ENCODE measurements around the gene MYH14.

The MYH14 gene

DNA sequence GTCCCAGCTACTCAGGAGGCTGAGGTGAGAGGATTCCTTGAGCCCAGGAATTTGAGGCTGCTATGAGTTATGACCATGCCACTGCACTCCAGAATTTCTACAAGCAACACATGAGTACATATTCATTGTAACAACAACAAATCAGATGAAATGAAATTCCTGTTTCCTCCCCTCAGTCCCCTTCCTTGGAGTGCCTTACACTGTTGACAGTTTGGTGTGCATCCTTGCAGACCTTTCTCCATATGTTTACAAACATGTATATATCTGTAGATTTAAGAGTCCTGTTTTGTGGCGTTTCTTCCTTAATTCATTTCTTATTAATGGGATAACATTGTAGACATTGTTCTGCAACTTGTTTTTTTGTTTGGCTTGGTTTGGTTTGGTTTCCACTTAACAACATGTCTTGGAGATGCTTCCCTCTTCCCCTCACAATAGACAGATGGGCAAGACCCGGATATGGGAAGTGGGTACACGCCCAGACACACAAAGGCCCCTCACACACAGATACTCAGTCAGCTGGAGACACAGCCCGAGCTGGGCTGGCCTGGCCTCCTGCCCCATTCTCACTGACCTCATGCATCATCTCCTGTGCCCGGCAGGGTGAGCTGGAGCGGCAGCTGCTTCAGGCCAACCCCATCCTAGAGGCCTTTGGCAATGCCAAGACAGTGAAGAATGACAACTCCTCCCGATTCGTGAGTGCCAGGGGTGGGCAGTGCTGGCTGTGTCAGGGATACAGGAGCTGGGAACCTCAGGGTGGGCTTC, 21.7 kb downstream of the MYH14 start:
- TF ChIP-seq GATA3 (IDR thresholded peaks at IDR 0.05; ENCODE audit: low read depth, low read length) (no peak), GATA2 (IDR thresholded peaks at IDR 0.05; ENCODE audit: low read depth, low read length) (no peak)

DNA sequence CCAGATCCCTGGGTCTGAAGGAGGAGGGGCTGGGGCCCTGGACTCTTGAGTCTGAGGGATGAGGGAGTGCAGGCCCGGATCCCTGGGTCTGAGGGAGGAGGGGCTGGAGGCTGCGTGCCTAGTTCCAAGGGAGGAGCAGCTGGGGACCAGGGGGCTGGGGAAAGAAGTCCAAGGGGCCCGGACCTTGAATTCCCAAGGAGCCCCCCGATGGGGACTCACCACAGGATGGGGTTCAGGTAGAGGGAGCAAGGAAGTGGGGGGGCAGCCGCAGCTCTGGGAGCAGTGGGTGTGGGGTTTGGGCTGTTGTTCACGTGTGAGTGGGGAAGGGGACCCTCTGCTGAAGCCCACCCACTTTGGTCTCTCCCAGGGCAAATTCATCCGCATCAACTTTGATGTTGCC, 23.1 kb downstream of the MYH14 start:
- no peak for TF ChIP-seq GATA3 (IDR thresholded peaks at IDR 0.05; ENCODE audit: low read depth, low read length)
- TF ChIP-seq GATA2 (IDR thresholded peaks at IDR 0.05; ENCODE audit: low read depth, low read length) = no peak

DNA sequence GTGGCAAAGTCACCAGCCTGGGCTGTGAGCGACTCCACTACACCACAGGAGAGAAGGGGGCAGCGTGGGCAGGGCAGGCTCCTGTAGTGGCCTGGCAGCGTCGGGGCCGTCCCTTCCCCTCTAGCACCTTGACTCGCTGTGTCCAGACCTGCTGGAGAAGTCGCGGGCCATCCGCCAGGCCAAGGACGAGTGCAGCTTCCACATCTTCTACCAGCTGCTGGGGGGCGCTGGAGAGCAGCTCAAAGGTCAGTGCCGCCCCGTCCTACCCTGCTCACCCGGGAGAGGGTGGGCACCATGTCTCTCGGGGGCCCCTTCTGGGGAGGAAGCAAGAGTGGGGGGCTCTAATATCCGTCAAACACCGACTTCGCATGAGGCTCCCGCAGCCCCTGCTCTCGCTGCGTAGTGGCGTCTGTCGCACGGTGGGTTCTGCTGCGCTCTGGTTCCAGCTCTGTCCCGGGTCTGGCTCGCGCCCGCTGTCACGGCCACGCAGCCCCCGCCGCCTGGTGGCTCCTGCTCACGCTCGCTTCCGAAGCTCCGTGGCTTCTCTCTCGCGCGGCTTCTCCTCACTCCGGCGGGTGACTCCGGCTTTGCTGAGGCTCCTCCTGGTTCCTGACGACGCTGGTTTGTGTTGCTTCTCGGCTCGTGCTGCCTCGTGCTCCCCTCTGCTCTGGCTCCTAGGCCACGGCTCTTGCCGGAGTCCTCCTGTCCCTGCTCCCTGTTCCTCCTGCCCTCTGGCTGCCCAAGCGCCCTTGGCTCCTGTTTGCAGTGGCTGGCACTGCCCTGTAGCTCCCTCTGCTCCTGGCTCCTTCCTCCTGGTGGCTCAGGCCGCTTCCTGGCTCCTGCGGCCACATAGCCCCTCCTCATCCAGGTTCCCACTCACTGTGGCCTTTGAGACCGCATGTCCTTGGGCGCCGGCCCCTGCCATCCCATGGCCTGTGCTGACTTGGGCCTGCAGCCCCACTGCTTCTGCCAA, 27.2 kb downstream of the MYH14 start:
- no peak for TF ChIP-seq GATA2 (IDR thresholded peaks at IDR 0.05; ENCODE audit: low read depth, low read length)

DNA sequence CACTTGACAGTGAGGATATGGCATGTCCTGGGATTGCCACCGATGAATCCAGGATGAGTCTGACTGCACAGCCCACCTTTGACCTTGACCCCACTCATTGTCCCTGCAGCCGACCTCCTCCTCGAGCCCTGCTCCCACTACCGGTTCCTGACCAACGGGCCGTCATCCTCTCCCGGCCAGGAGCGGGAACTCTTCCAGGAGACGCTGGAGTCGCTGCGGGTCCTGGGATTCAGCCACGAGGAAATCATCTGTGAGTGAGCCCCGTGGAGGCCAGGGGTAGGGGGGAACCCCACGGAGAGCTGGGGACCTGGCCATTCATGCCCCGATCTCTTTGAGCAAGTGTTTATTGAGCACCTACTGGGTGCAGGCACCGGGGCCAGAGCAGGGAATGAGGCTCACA, 28.4 kb downstream of the MYH14 start:
- TF ChIP-seq GATA3 (IDR thresholded peaks at IDR 0.05; ENCODE audit: low read depth, low read length) (no peak), GATA2 (IDR thresholded peaks at IDR 0.05; ENCODE audit: low read depth, low read length) (no peak)

DNA sequence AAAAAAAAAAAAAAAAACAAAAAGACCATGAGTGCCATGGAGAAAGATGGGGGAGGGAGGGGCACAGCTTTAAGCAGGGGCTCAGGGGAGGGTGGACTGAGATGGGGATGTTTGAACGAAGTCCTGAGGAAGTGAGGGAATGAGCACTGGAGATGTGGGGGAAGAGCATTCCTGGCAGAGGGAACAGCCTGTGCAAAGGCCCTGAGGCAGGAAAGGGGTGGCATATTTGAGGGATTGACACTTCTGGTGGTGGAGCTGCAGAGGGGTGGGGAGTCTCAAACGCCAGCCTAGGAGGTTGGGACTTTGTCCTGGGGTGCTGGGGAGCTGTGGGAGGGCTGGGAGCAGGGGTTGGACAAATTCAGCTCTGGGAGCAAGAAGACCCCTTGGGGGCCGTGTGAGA, 29.2 kb downstream of the MYH14 start:
- TF ChIP-seq GATA3 (IDR thresholded peaks at IDR 0.05; ENCODE audit: low read depth, low read length) (no peak), GATA2 (IDR thresholded peaks at IDR 0.05; ENCODE audit: low read depth, low read length) (no peak)

DNA sequence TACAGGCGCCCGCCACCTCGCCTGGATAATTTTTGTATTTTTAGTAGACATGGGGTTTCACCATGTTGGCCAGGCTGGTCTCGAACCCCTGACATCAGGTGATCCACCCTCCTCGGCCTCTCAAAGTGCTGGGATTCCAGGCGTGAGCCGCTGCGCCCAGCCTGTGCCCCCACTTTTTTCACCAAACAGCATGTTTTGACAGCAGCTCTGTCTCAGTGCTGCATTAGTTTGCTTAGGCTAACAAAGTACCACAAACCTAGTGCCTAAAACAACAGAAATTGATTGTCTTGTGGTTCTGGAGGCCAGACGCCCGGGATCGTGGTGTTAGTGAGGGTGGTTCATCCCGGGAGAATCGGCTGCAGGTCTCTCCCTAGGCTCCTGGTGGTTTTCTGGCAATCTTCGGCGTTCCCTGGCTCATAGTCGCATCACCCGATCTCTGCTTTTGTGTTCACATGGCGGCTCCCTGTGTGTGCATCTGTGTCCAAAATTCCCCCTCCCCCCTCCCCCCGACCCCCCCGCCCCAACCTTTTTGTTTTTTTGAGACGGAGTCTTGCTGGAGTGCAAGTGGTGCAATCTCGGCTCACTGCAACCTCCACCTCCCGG, 30.0 kb downstream of the MYH14 start:
- TF ChIP-seq GATA2 (IDR thresholded peaks at IDR 0.05; ENCODE audit: low read depth, low read length) (no peak), GATA3 (IDR thresholded peaks at IDR 0.05; ENCODE audit: low read depth, low read length) (no peak)

DNA sequence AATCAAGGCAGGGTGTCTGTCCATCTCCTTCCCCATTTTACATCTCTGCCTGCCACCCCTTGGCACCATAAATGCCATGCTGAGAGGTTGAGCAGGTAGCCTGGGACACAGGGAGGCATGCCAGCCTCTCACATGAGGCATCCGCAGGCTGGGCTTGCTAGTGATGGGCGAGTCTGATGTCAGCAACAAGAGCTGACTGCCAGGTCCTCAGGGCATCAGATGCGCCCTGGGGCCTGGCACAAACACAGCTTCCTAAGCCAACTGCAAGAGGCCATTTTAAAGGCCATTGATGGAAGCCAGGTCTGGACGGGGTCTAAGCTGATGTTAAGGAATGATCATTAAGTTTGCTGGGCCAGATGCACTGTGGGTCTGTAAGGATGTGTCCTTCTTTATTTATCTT, 34.6 kb downstream of the MYH14 start:
- no peak for TF ChIP-seq GATA2 (IDR thresholded peaks at IDR 0.05; ENCODE audit: low read depth, low read length)
- no peak for TF ChIP-seq GATA3 (IDR thresholded peaks at IDR 0.05; ENCODE audit: low read depth, low read length)

DNA sequence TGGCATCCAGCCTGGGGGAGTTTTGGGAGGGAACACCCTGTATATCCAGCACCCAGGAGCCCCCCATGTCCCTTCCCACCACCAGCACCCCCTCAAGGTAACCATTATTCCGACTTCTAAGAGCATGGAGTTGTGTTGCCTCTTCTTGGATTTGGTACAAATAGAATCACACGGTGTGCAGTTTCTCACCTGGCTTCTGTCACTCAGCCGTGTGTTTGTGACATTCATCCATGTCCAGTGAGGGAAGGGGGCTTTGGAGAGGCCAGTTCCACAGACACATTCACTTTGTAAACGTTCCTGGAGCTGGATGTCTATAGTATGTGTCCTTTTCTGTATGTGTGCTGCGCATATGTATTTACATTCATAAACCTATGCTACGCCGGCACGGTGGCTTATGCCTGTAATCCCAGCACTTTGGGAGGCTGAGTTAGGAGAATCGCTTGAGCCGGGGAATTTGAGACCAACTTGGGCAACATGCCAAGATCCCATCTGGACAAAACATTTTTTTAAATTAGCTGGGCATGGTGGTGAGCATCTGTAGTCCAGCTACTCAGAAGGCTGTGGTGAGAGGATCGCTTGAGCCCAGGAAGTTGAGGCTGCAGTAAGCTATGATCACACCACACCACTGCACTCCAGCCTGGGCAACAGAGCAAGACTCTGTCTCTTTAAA, 36.6 kb downstream of the MYH14 start:
- TF ChIP-seq GATA3 (IDR thresholded peaks at IDR 0.05; ENCODE audit: low read depth, low read length) (no peak), GATA2 (IDR thresholded peaks at IDR 0.05; ENCODE audit: low read depth, low read length) (no peak)

DNA sequence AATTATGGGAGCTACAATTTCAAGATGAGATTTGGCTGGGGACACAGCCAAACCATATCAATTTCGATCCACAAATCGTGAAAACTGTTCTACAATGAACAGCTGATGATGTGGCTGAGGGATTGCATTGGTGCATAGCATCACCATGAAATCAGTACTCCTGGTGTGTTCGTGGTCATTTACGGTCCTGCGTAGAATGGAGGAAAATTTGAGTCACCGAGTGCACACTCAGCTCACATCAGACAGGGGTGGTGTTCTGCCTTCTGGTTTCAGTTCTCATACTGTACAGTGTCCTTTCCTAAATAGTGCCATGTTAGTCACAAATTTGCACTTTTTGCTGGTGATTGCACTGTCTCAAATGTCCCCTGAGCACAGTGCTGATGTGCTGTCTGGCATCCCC, 39.2 kb downstream of the MYH14 start:
- TF ChIP-seq GATA3 (IDR thresholded peaks at IDR 0.05; ENCODE audit: low read depth, low read length) = no peak

DNA sequence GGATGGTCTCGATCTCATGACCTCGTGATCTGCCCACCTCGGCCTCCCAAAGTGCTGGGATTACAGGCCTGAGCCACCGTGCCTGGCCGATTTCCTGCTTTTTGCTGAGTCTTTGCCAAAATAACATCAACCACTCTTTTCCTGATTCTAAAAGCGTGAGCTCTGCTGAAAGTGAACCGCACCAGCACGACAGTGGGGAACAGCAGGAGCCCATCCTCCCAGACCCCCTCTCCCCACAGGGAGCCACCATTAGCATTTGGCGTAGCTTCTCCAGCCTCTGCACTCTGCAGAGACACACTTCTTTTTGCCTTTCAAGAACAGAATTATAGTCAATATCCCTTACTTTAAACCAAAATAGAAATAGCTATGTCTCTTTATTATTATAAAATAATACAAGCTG, 41.3 kb downstream of the MYH14 start:
- no peak for TF ChIP-seq GATA2 (IDR thresholded peaks at IDR 0.05; ENCODE audit: low read depth, low read length)
- TF ChIP-seq GATA3 (IDR thresholded peaks at IDR 0.05; ENCODE audit: low read depth, low read length) = no peak

DNA sequence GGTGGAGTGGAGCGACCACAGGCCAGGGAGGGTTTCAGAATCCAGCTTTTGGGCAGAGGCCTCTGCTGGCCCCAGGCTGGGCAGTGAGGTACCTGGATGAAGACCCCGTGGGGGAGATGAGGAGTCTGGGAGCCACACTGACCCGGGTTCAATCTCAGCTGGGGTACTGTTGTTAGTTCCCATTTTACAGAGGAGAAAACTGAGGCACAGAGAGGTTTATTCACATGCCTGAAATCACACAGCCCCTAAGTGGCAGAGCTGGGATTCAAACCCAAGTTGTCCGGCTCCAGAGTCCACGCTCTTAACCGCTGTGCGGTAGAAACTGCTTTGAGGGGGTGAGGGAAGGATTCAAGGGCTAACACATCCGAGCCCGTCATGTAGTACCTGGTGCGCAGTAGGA, 45.0 kb downstream of the MYH14 start:
- TF ChIP-seq GATA3 (IDR thresholded peaks at IDR 0.05; ENCODE audit: low read depth, low read length) (no peak), GATA2 (IDR thresholded peaks at IDR 0.05; ENCODE audit: low read depth, low read length) (no peak)

DNA sequence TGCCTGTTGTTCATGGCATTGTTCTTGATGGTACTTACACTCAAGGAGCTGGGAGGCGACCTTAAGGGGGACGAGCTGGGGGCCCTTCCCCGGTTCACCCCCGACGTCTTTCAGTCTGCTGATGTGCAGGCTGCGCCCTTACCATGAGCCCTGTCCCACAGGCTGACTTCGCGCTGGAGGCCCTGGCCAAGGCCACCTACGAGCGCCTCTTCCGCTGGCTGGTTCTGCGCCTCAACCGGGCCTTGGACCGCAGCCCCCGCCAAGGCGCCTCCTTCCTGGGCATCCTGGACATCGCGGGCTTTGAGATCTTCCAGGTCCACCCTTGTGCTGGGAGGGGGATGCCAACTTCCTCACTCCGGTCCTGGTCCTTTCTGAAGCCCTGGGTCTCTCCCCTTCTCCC, 45.4 kb downstream of the MYH14 start:
- no peak for TF ChIP-seq GATA2 (IDR thresholded peaks at IDR 0.05; ENCODE audit: low read depth, low read length)
- no peak for TF ChIP-seq GATA3 (IDR thresholded peaks at IDR 0.05; ENCODE audit: low read depth, low read length)

DNA sequence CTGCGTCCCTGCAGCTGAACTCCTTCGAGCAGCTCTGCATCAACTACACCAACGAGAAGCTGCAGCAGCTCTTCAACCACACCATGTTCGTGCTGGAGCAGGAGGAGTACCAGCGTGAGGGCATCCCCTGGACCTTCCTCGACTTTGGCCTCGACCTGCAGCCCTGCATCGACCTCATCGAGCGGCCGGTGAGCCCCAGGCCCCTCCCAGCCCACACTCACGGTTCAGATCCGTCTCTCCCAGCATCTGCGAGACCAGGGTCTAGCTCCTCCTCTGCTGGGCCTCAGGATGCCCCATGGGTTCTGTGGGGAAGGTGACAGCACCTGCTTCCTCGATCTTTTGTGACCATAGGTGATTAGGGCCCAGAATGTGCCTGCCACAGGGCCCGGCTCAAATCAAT, 46.2 kb downstream of the MYH14 start:
- TF ChIP-seq GATA2 (IDR thresholded peaks at IDR 0.05; ENCODE audit: low read depth, low read length) = no peak

DNA sequence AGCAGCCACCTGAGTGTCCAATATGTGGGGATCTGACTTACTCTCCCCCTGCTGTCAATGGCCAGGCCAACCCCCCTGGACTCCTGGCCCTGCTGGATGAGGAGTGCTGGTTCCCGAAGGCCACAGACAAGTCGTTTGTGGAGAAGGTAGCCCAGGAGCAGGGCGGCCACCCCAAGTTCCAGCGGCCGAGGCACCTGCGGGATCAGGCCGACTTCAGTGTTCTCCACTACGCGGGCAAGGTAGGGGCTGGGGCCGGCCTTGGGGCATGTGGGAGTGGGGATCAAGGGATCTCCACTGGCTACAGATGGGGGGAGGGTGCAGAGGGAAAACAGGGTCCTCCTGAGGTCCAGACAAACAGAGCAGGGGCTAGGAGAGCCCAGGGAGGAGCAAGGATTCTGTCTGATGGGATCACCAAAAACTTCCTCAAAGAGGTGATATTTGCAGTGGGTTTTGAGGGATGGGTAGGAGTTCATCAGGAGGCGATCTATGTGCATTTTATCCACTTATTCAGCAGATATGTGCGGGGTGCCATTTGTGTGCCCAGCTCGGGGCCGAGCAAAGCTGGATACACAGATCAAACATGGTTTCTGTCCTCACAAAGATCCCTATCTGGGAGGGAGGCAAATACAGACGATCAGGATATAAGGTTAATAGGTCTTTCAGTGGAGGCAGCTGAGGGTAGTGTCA, 47.2 kb downstream of the MYH14 start:
- no peak for TF ChIP-seq GATA2 (IDR thresholded peaks at IDR 0.05; ENCODE audit: low read depth, low read length)
- TF ChIP-seq GATA3 (IDR thresholded peaks at IDR 0.05; ENCODE audit: low read depth, low read length) = no peak

All from SH-SY5Y (cell line).